Bronchial epithelial cell (primary cell): Measurements from ENCODE around the gene TIGAR. TPM values are rescaled to one million over a fixed set of nuclear protein-coding genes. Genes with fewer than 3 reads are reported as not detected.

Source experiments
- DNase-seq: peaks from one replicate; pipeline ENCODE4 v3.0.0-alpha.2; 2010; ENCODE audit warnings: low read depth
- FAIRE-seq: peaks from 2 replicates; lab custom pipeline; 2011; peaks lifted over from hg19 to GRCh38; lab: Jason Lieb, UNC
- H3K27me3 ChIP-seq: 2 replicates; pipeline ENCODE4 v1.5.1; 2011; ENCODE audit warnings: low read length; ENCODE audit not compliant: control insufficient read depth, insufficient read depth
- H3K36me3 ChIP-seq: 2 replicates; pipeline ENCODE4 v1.5.1; 2011; ENCODE audit warnings: low read length; ENCODE audit not compliant: control insufficient read depth, insufficient read depth
- H3K4me3 ChIP-seq: 2 replicates; pipeline ENCODE4 v1.5.1; 2011; ENCODE audit warnings: mild to moderate bottlenecking, low read depth, low read length, control low read depth
- CTCF ChIP-seq: IDR thresholded peaks from 2 replicates; pipeline ENCODE4 v1.5.1; 2011; ENCODE audit warnings: mild to moderate bottlenecking, moderate library complexity, low read length, control low read depth, inconsistent platforms; ENCODE audit not compliant: insufficient read depth, severe bottlenecking
- total RNA-seq: library from RNA; depleted of rRNA; stranded (reverse); fragments of >200 nt; gene quantifications from 2 replicates; pipeline ENCODE4 v1.2.1, GENCODE V29; 2014

Gene TIGAR
- total RNA-seq, 1 donor from 2014 or later = 10.0 TPM

GRCh38 chr12:4387607-4388006 is 66.6 kb downstream of the TIGAR start:
- DNase-seq (no peak), FAIRE-seq (no peak)
- TF ChIP-seq CTCF = no peak
- Histone ChIP-seq H3K4me3 (no peak overlapping the region), H3K27me3 (no peaks in the 10 kb centered on the region), H3K36me3 (no peaks in the 10 kb centered on the region)

GRCh38 chr12:4388032-4388431 is 67.0 kb downstream of the TIGAR start:
- TF ChIP-seq CTCF = no peak
- Histone ChIP-seq H3K27me3 (no peaks in the 10 kb centered on the region), H3K36me3 (no peaks in the 10 kb centered on the region), H3K4me3 (no peak overlapping the region)
- FAIRE-seq = no peak
- no peak for DNase-seq

GRCh38 chr12:4388662-4389061 is 67.6 kb downstream of the TIGAR start:
- DNase-seq (no peak), FAIRE-seq (no peak)
- H3K36me3 ChIP-seq = no peaks in the 10 kb centered on the region
- TF ChIP-seq CTCF = no peak
- H3K27me3 ChIP-seq = no peaks in the 10 kb centered on the region
- no peak overlapping the region for H3K4me3 ChIP-seq

- DNase-seq (no peak), FAIRE-seq (no peak)
- no peak for TF ChIP-seq CTCF
- no peaks in the 10 kb centered on the region for H3K27me3 ChIP-seq
- no peak overlapping the region for H3K4me3 ChIP-seq
- no peaks in the 10 kb centered on the region for H3K36me3 ChIP-seq
Measured at GRCh38 chr12:4392223-4392742, 71.3 kb downstream of the TIGAR start.

GRCh38 chr12:4393211-4393610 is 72.2 kb downstream of the TIGAR start:
- Histone ChIP-seq H3K36me3 (no peaks in the 10 kb centered on the region), H3K27me3 (no peaks in the 10 kb centered on the region), H3K4me3 (no peak overlapping the region)
- DNase-seq = no peak
- TF ChIP-seq CTCF = no peak
- FAIRE-seq = no peak

- H3K36me3 ChIP-seq = no peaks in the 10 kb centered on the region
- H3K27me3 ChIP-seq = no peaks in the 10 kb centered on the region
- H3K4me3 ChIP-seq = no peak overlapping the region
- TF ChIP-seq CTCF = no peak
- DNase-seq (no peak), FAIRE-seq (no peak)
Measured at GRCh38 chr12:4395818-4396217, 74.8 kb downstream of the TIGAR start.
